HepG2 (cell line): ENCODE data around the gene FRMD4A. TPM values are rescaled to one million over a fixed set of nuclear protein-coding genes. Genes with fewer than 3 reads are reported as not detected.

Experiments
- ASH2L ChIP-seq: fragments of 300-600, 200-600 bp; sonication (generic); IDR thresholded peaks from 2 replicates; pipeline ENCODE4 v1.7.0; 2017; ENCODE audit warnings: low read depth, mild to moderate bottlenecking, moderate library complexity, mixed read lengths, low read length; ENCODE audit not compliant: insufficient read length
- CBFB ChIP-seq: sonication (generic); formaldehyde crosslinking; IDR thresholded peaks from 2 replicates; pipeline ENCODE4 v1.4.0; 2020; ENCODE audit warnings: missing genetic modification reagents
- IRX3 ChIP-seq: sonication (generic); formaldehyde crosslinking; IDR thresholded peaks from 2 replicates; pipeline ENCODE4 v1.8.1; 2023; ENCODE audit warnings: mild to moderate bottlenecking, low read depth, missing genetic modification reagents, borderline replicate concordance
- KDM3A ChIP-seq: IDR thresholded peaks from 2 replicates; pipeline ENCODE4 v1.6.1; 2018; ENCODE audit warnings: low read depth, missing compliant biosample characterization
- KLF15 ChIP-seq: sonication (generic); formaldehyde crosslinking; IDR thresholded peaks from 2 replicates; pipeline ENCODE4 v1.8.1; 2023; ENCODE audit warnings: borderline replicate concordance, mild to moderate bottlenecking, inconsistent platforms, missing genetic modification reagents, mixed read lengths
- NFIC ChIP-seq: IDR thresholded peaks from 2 replicates; pipeline ENCODE4 v1.6.1; 2012; ENCODE audit warnings: mild to moderate bottlenecking, low read length, inconsistent platforms
- PHF20 ChIP-seq: sonication (generic); formaldehyde crosslinking; IDR thresholded peaks from 2 replicates; pipeline ENCODE4 v1.5.0; 2020; ENCODE audit warnings: mild to moderate bottlenecking, missing genetic modification reagents
- TARDBP ChIP-seq: sonication (generic); formaldehyde crosslinking; IDR thresholded peaks from 2 replicates; pipeline ENCODE4 v1.8.0; 2022; ENCODE audit warnings: mild to moderate bottlenecking, missing genetic modification reagents
- TBP ChIP-seq: sonication (generic); formaldehyde crosslinking; IDR thresholded peaks from 2 replicates; pipeline ENCODE4 v1.5.0; 2020; ENCODE audit warnings: missing genetic modification reagents
- ZBTB1 ChIP-seq: sonication (generic); formaldehyde crosslinking; IDR thresholded peaks from 2 replicates; pipeline ENCODE4 v1.4.0; 2020; ENCODE audit warnings: missing genetic modification reagents, borderline replicate concordance
- ZMAT3 ChIP-seq: sonication (generic); formaldehyde crosslinking; conservative IDR thresholded peaks from 2 replicates; pipeline ENCODE4 v1.7.0; 2021; ENCODE audit warnings: missing genetic modification reagents
- ZMYM4 ChIP-seq: sonication (generic); formaldehyde crosslinking; IDR thresholded peaks from 2 replicates; pipeline ENCODE4 v1.8.1; 2023; ENCODE audit warnings: mild to moderate bottlenecking, missing genetic modification reagents
- ZNF274 ChIP-seq: sonication (generic); formaldehyde crosslinking; IDR thresholded peaks from 2 replicates; pipeline ENCODE4 v1.5.1; 2020; ENCODE audit warnings: mild to moderate bottlenecking, missing genetic modification reagents
- ZNF616 ChIP-seq: sonication (generic); formaldehyde crosslinking; IDR thresholded peaks from 2 replicates; pipeline ENCODE4 v1.5.0; 2020; ENCODE audit warnings: low read depth, mild to moderate bottlenecking, missing genetic modification reagents
- ZNF670 ChIP-seq: sonication (generic); formaldehyde crosslinking; IDR thresholded peaks from 2 replicates; pipeline ENCODE4 v1.8.0; 2022; ENCODE audit warnings: mild to moderate bottlenecking, missing genetic modification reagents, borderline replicate concordance
- ZNF737 ChIP-seq: sonication (generic); formaldehyde crosslinking; IDR thresholded peaks from 2 replicates; pipeline ENCODE4 v1.5.0; 2020; ENCODE audit warnings: missing genetic modification reagents, mild to moderate bottlenecking, borderline replicate concordance
- polyA plus RNA-seq, 8 experiments: library from polyadenylated mRNA; depleted of rRNA in 3 of 8; stranded (reverse) in 7 of 8; unstranded in 1 of 8; fragments of >200 nt; fragmentation: Illumina TruSeq in 4 of 8; extraction: Trizol in 4 of 8; gene quantifications; 2 replicates each; pipeline versions ENCODE4 v1.2.1 to v1.2.3, GENCODE V29; 2011 to 2016; ENCODE audit warnings: low read depth in 4 of 8, missing spikeins in 1 of 8, mixed read lengths in 1 of 8; ENCODE audit not compliant: insufficient read depth in 1 of 8
- total RNA-seq, 5 experiments: library from RNA; depleted of rRNA; stranded (reverse); fragments of >200 nt; fragmentation: Illumina TruSeq; extraction: Trizol; gene quantifications; 2 replicates each; pipeline ENCODE4 v1.2.3, GENCODE V29; 2016; ENCODE audit warnings: low read depth in 1 of 5
- TF ChIP-seq, protein P1 (sequence below): sonication (generic); formaldehyde crosslinking; IDR thresholded peaks from 2 replicates; pipeline ENCODE4 v1.5.0; 2020; ENCODE audit warnings: missing genetic modification reagents, mild to moderate bottlenecking, borderline replicate concordance
- TF ChIP-seq, protein P2 (sequence below), 2 experiments: sonication (generic) in 1 of 2; formaldehyde crosslinking in 1 of 2; IDR thresholded peaks; 2 replicates each; pipeline versions ENCODE4 v1.4.0 to v1.6.1; 2016 to 2020; ENCODE audit warnings: borderline replicate concordance in 1 of 2, low read depth in 1 of 2, mild to moderate bottlenecking in 1 of 2, missing genetic modification reagents in 1 of 2
- TF ChIP-seq, protein P3 (sequence below): sonication (generic); formaldehyde crosslinking; IDR thresholded peaks from 2 replicates; pipeline ENCODE4 v1.5.0; 2020; ENCODE audit warnings: mild to moderate bottlenecking, missing genetic modification reagents, borderline replicate concordance
- TF ChIP-seq, protein P4 (sequence below): sonication (generic); formaldehyde crosslinking; IDR thresholded peaks from 2 replicates; pipeline ENCODE4 v1.4.0; 2020; ENCODE audit warnings: low read depth, mild to moderate bottlenecking, missing genetic modification reagents

Gene FRMD4A
- total and polyA plus RNA-seq, 2 of the 13 experiments (the other 11 are each of a cell fraction or from before 2014, with no cell fraction given): 0.09 to 0.26 TPM

DNA sequence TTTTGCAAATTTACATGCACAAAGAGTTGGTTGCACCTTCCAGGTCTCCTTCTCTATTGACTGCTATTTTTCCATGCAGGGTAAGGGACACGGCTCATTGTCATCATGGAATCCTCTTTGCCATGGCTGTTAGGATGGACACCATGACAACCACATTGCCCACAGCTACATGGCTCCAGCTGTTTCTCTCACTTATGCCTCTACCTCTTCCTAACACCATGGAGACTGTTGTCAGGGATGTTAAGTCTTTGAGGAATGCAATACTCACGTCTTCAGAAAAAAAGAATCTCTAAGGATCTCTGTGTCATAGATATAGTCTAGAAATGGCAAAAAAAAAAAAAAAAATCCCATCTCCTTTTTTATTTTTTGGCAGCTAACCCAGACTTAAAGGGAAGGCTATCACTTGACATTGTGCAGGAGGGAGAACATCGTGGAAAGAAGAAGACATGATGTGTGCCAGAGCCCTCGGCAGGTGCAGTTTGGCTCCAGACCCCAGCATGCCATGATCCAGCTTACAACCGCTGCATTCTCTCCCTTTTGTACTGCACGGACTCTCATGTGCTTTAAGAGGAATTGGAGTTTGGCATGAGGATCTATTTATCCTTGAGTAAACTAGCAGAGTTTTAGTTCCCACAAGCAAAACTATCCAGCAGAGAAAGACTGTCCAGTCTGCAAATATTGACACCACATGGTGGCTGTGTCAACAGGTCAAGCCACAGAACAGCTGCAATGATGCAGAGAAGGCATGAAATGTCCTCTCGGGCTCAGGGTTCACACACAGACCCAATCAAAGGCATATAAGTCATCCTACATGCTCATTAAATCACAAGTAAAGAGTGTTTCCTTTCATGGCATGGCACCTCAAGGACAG lies 70.8 kb downstream of the FRMD4A start (continued):
- TF ChIP-seq TARDBP (CRISPR knock-in tag): no peak
- no peak for TF ChIP-seq KDM3A
- peak; percentile 61; the same call in 1 of the 2 replicates for TF ChIP-seq ZMAT3 (CRISPR knock-in tag)
- TF ChIP-seq CBFB (CRISPR knock-in tag): peak; percentile 98
- TF ChIP-seq ZNF616 (CRISPR knock-in tag): no peak
- TF ChIP-seq, protein P1, sequence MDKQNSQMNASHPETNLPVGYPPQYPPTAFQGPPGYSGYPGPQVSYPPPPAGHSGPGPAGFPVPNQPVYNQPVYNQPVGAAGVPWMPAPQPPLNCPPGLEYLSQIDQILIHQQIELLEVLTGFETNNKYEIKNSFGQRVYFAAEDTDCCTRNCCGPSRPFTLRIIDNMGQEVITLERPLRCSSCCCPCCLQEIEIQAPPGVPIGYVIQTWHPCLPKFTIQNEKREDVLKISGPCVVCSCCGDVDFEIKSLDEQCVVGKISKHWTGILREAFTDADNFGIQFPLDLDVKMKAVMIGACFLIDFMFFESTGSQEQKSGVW (CRISPR knock-in tag): no peak
- TF ChIP-seq KLF15 (CRISPR knock-in tag): no peak
- no peak for TF ChIP-seq NFIC
- TF ChIP-seq ZNF737: no peak
- TF ChIP-seq IRX3 (CRISPR knock-in tag): no peak
- TF ChIP-seq, protein P2, sequence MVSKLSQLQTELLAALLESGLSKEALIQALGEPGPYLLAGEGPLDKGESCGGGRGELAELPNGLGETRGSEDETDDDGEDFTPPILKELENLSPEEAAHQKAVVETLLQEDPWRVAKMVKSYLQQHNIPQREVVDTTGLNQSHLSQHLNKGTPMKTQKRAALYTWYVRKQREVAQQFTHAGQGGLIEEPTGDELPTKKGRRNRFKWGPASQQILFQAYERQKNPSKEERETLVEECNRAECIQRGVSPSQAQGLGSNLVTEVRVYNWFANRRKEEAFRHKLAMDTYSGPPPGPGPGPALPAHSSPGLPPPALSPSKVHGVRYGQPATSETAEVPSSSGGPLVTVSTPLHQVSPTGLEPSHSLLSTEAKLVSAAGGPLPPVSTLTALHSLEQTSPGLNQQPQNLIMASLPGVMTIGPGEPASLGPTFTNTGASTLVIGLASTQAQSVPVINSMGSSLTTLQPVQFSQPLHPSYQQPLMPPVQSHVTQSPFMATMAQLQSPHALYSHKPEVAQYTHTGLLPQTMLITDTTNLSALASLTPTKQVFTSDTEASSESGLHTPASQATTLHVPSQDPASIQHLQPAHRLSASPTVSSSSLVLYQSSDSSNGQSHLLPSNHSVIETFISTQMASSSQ (IDR thresholded peaks at IDR 0.05; ENCODE audit: low read depth): no peak
- TF ChIP-seq, protein P2 (CRISPR knock-in tag; IDR thresholded peaks at IDR 0.05; ENCODE audit: borderline replicate concordance): no peak
- TF ChIP-seq, protein P3, sequence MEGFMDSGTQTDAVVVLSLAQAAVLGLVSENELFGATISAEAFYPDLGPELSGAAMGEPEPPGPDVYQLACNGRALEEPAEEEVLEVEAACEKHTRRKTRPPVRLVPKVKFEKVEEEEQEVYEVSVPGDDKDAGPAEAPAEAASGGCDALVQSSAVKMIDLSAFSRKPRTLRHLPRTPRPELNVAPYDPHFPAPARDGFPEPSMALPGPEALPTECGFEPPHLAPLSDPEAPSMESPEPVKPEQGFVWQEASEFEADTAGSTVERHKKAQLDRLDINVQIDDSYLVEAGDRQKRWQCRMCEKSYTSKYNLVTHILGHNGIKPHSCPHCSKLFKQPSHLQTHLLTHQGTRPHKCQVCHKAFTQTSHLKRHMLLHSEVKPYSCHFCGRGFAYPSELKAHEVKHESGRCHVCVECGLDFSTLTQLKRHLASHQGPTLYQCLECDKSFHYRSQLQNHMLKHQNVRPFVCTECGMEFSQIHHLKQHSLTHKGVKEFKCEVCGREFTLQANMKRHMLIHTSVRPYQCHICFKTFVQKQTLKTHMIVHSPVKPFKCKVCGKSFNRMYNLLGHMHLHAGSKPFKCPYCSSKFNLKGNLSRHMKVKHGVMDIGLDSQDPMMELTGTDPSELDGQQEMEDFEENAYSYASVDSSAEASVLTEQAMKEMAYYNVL (CRISPR knock-in tag): no peak
- TF ChIP-seq, protein P4, sequence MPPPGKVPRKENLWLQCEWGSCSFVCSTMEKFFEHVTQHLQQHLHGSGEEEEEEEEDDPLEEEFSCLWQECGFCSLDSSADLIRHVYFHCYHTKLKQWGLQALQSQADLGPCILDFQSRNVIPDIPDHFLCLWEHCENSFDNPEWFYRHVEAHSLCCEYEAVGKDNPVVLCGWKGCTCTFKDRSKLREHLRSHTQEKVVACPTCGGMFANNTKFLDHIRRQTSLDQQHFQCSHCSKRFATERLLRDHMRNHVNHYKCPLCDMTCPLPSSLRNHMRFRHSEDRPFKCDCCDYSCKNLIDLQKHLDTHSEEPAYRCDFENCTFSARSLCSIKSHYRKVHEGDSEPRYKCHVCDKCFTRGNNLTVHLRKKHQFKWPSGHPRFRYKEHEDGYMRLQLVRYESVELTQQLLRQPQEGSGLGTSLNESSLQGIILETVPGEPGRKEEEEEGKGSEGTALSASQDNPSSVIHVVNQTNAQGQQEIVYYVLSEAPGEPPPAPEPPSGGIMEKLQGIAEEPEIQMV (CRISPR knock-in tag): no peak
- no peak for TF ChIP-seq PHF20 (CRISPR knock-in tag)
- TF ChIP-seq ZNF670 (CRISPR knock-in tag): no peak
- no peak for TF ChIP-seq ZBTB1
- no peak for TF ChIP-seq ASH2L
- no peak for TF ChIP-seq ZNF274 (CRISPR knock-in tag)
- TF ChIP-seq ZMYM4 (CRISPR knock-in tag): peak; percentile 26; the same call in 1 of the 2 replicates
- TF ChIP-seq TBP: no peak
